ENCODE results near the gene PUS10. TPM values are rescaled to one million over a fixed set of nuclear protein-coding genes. Genes with fewer than 3 reads are reported as not detected.

PUS10 gene
- total and polyA plus RNA-seq, 2 of the 4 experiments (the other 2 are of a cell fraction): 4.4 to 5.7 TPM

DNA sequence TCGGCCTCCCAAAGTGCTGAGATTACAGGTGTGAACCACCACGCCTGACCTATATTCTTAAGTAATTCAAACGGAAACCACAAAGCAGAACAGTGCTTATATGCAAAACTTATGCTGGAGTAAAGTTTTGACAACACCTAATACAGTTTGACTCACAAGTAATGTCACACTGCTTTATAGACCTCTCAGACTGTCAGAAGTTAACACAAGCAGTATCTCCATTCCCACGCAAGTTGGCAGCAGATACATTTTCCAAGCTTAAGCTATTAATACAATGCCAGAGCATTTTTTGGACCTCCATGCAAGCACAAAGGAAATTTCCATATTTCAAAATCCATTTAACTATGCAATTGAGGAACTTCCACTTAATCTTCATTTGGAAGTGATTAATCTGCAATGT, 26.6 kb upstream of the PUS10 start:
- ATAC-seq (ENCODE audit: low read depth): no peak
- dilution Hi-C loops (cut with HindIII; ENCODE audit: low sequenced_read_pairs, unreplicated experiment): no loop called here

More for the DNA sequence above, 26.6 kb upstream of the PUS10 start:
- H2BK120ac ChIP-seq (ENCODE audit: low read depth, low read length): no peak overlapping the region
- H2AK9ac ChIP-seq (replicated peaks; ENCODE audit: low read depth, low read length, poor library complexity): no peak overlapping the region
- H3K18ac ChIP-seq (ENCODE audit: low read depth, low read length): no peak overlapping the region
- TF ChIP-seq MAFK (IDR thresholded peaks at IDR 0.05; ENCODE audit: low read depth, low read length): no peak
- TF ChIP-seq CEBPB (IDR thresholded peaks at IDR 0.05; ENCODE audit: low read depth, low read length): no peak
- no peak overlapping the region for H4K8ac ChIP-seq (ENCODE audit: low read depth in 2 of 2, low read length in 2 of 2)
- no peak overlapping the region for H2BK5ac ChIP-seq (ENCODE audit: low read depth, low read length, poor library complexity, severe bottlenecking)
- no peak for DNase-seq
- no peak overlapping the region for H3K56ac ChIP-seq (ENCODE audit: extremely low read depth, insufficient read depth, low read length)
- no peaks in the 10 kb centered on the region for H3K9me3 ChIP-seq (ENCODE audit: control insufficient read depth, insufficient read depth, low read length)
- H3K23ac ChIP-seq (ENCODE audit: low read depth, low read length): no peak overlapping the region
- peaks cover 5% of the 10 kb centered on the region for H3K9me1 ChIP-seq (ENCODE audit: insufficient read depth, low read length)
- POLR2A ChIA-PET (ENCODE audit: unreplicated experiment): no interaction called here
- H4K5ac ChIP-seq (ENCODE audit: low read depth, low read length): no peak overlapping the region
- no peak overlapping the region for H2AFZ ChIP-seq (replicated peaks; ENCODE audit: low read length, poor library complexity)
- intact Hi-C loops (cut with micrococcal nuclease): no loop called here
- no peak overlapping the region for H3K4ac ChIP-seq (ENCODE audit: low read depth, low read length)
- H3K9ac ChIP-seq (ENCODE audit: low read depth, low read length): no peak overlapping the region
- in situ Hi-C loops (cut with MboI; ENCODE audit: low sequenced_read_pairs): no loop called here
- H4K91ac ChIP-seq (ENCODE audit: insufficient read depth, low read depth, low read length): no peak overlapping the region
- H3K4me1 ChIP-seq (ENCODE audit: control insufficient read depth, insufficient read depth, low read length): peaks cover 2% of the 10 kb centered on the region; the same call in 1 of the 2 replicates
- H3K79me1 ChIP-seq (ENCODE audit: low read depth in 1 of 2, low read length in 2 of 2): peaks cover 6 to 20% of the 10 kb centered on the region in 2 experiments; a peak in 3 of 4 replicates
- BruUV-seq (replicated peaks): no TSS peak
- no peaks in the 10 kb centered on the region; the same call in 1 of the 2 replicates for H4K20me1 ChIP-seq (ENCODE audit: insufficient read depth, low read length)
- no peak overlapping the region for H3K4me3 ChIP-seq (ENCODE audit: insufficient read depth, low read depth, low read length)
- H2AK5ac ChIP-seq (ENCODE audit: low read depth, low read length): no peak overlapping the region
- CTCF ChIA-PET: no interaction called here
- no peak overlapping the region for H3K4me2 ChIP-seq (ENCODE audit: low read depth, low read length)
- 100% methylated on average over 2 of the region's 4 CpGs; no CpG with 5 or more reads in 1 of the 2 experiments for WGBS, 2 experiments (ENCODE audit: extremely low coverage in 2 of 2, insufficient read length in 1 of 2)
- peaks cover 14% of the 10 kb centered on the region for H3K36me3 ChIP-seq (ENCODE audit: control insufficient read depth, insufficient read depth, low read length)
- no peak overlapping the region for H3K27ac ChIP-seq (ENCODE audit: insufficient read depth, low read length)
- H3K14ac ChIP-seq (replicated peaks; ENCODE audit: low read depth, low read length): no peak overlapping the region
- H2BK20ac ChIP-seq (ENCODE audit: low read depth, low read length): no peak overlapping the region
- no peak overlapping the region for H2BK15ac ChIP-seq (ENCODE audit: low read depth, low read length)
- H3K27me3 ChIP-seq (ENCODE audit: control insufficient read depth, insufficient read depth, low read length): no peaks in the 10 kb centered on the region
